Fibroblast of lung (primary cell): ENCODE measurements around the gene NFKBIL1. TPM values are rescaled to one million over a fixed set of nuclear protein-coding genes. Genes with fewer than 3 reads are reported as not detected.

ENCODE experiments used
- DNase-seq, 2 donors: peaks; one replicate each; pipeline versions ENCODE4 v3.0.0 to v3.0.0-alpha.2; 2010; ENCODE audit warnings: low read depth in 2 of 2
- H2AFZ ChIP-seq: 2 replicates; pipeline ENCODE4 v1.5.1; 2012; ENCODE audit warnings: low read length, control low read depth, inconsistent platforms
- H3K27ac ChIP-seq: 2 replicates; pipeline ENCODE4 v1.5.1; 2011; ENCODE audit warnings: low read length, control low read depth; ENCODE audit not compliant: insufficient read depth
- H3K27me3 ChIP-seq: 2 replicates; pipeline ENCODE4 v1.5.1; 2011; ENCODE audit warnings: mild to moderate bottlenecking, low read length; ENCODE audit not compliant: control insufficient read depth, insufficient read depth
- H3K36me3 ChIP-seq: 2 replicates; pipeline ENCODE4 v1.5.1; 2011; ENCODE audit warnings: low read length; ENCODE audit not compliant: control insufficient read depth, insufficient read depth
- H3K4me1 ChIP-seq: 2 replicates; pipeline ENCODE4 v1.5.1; 2011; ENCODE audit warnings: low read length; ENCODE audit not compliant: control insufficient read depth, insufficient read depth; ENCODE audit errors: extremely low read depth
- H3K4me2 ChIP-seq: 2 replicates; pipeline ENCODE4 v1.5.1; 2011; ENCODE audit warnings: low read length, control low read depth; ENCODE audit not compliant: insufficient read depth; ENCODE audit errors: extremely low read depth
- H3K4me3 ChIP-seq, 4 experiments: fragments of 200-600 bp in 1 of 4; sonication (generic) in 1 of 4; replicated peaks in 1 of 4; 2 replicates each; pipeline ENCODE4 v1.5.1; 2011 to 2016; ENCODE audit warnings: low read length in 4 of 4, low read depth in 3 of 4, mild to moderate bottlenecking in 3 of 4, control low read depth in 2 of 4, inconsistent platforms in 1 of 4, mixed read lengths in 1 of 4; ENCODE audit not compliant: insufficient read depth in 1 of 4; ENCODE audit errors: control extremely low read depth in 1 of 4
- H3K79me2 ChIP-seq: 2 replicates; pipeline ENCODE4 v1.5.1; 2012; ENCODE audit warnings: mild to moderate bottlenecking, low read length, inconsistent platforms; ENCODE audit not compliant: control insufficient read depth, insufficient read depth
- H3K9ac ChIP-seq: 2 replicates; pipeline ENCODE4 v1.5.1; 2011; ENCODE audit warnings: mild to moderate bottlenecking, low read length, control low read depth; ENCODE audit not compliant: insufficient read depth
- H3K9me3 ChIP-seq: 2 replicates; pipeline ENCODE4 v1.5.1; 2012; ENCODE audit warnings: low read depth, low read length; ENCODE audit not compliant: control insufficient read depth, insufficient read depth
- H4K20me1 ChIP-seq: 2 replicates; pipeline ENCODE4 v1.5.1; 2011; ENCODE audit warnings: low read length; ENCODE audit not compliant: control insufficient read depth, insufficient read depth; ENCODE audit errors: extremely low read depth
- CTCF ChIP-seq, 2 donors: IDR thresholded peaks in 1 of 2; conservative IDR thresholded peaks in 1 of 2; 1 replicate in 1 of 2; 2 replicates in 1 of 2; pipeline ENCODE4 v1.5.1; 2011 to 2012; ENCODE audit warnings: low read length in 2 of 2, control low read depth in 1 of 2, inconsistent platforms in 1 of 2, low read depth in 1 of 2, mild to moderate bottlenecking in 1 of 2
- EZH2 ChIP-seq: IDR thresholded peaks from 2 replicates; pipeline ENCODE4 v1.5.1; 2012; ENCODE audit warnings: low read length, control low read depth, mild to moderate bottlenecking; ENCODE audit errors: missing control alignments
- polyA plus RNA-seq, 2 donors: library from polyadenylated mRNA; depleted of rRNA in 1 of 2; stranded (reverse) in 1 of 2; unstranded in 1 of 2; fragments of >200 nt; gene quantifications; 2 replicates each; pipeline ENCODE4 v1.2.1, GENCODE V29; 2011 to 2012; ENCODE audit warnings: missing spikeins in 1 of 2
- total RNA-seq: library from RNA; depleted of rRNA; stranded (reverse); fragments of >200 nt; gene quantifications from 2 replicates; pipeline ENCODE4 v1.2.1, GENCODE V29; 2014

NFKBIL1 gene
- total and polyA plus RNA-seq, 2 donors (not counting 1 experiment from before 2014, with no cell fraction given): 5.1 to 44.3 TPM

DNA sequence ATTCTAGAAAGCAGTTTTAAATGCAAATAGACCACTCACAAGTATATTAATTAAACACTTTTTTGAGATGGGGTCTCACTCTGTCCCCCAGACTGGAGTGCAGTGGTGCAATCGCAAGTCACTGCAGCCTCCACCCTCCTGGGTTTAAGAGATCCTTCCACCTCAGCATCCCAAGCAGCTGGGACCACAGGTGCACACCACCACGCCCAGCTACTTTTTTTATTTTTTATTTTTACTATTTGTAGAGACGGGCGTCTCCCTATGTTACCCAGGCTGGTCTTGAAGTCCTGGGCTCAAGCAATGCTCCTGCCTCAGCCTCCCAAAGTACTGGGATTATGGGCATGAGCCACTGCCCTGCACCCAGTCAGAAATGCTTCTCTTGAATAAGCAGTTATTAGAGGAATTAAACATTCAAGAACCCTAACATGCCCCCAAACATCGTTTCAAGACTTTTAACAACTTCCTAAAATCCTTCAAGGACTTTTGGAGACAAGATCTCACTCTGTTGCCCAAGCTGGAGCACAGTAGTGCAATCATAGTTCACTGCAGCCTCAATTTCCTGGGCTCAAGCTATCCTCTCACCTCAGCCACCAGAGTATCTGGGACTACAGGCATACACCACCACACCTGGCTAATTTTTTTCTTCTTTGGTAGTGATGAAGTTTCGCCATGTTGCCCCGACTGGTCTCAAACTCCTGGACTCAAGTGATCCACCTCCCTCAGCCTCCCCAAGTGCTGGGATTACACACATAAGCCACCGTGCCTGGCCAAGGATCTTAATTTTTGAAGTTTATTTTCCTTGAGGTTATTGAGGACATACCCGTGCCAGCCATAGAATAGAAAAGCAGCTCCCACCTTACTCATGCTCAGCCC is 15.4 kb upstream of the NFKBIL1 start:
- Histone ChIP-seq H3K9ac (no peak overlapping the region), H3K79me2 (peaks cover 22% of the 10 kb centered on the region), H3K4me3 (no peak overlapping the region), H3K27ac (no peak overlapping the region), H3K9me3 (no peaks in the 10 kb centered on the region), H3K4me1 (peaks cover under 1% of the 10 kb centered on the region), H2AFZ (no peak overlapping the region), H3K27me3 (no peaks in the 10 kb centered on the region), H4K20me1 (no peaks in the 10 kb centered on the region), H3K4me2 (no peak overlapping the region), H3K36me3 (peaks cover 36% of the 10 kb centered on the region)
- no peak for TF ChIP-seq EZH2
- TF ChIP-seq CTCF (conservative IDR thresholded peaks at IDR 0.05 in 1 of 2, IDR thresholded peaks at IDR 0.05 in 1 of 2; ENCODE audit: low read depth in 1 of 2, low read length in 2 of 2): no peak
- no peak for DNase-seq

DNA sequence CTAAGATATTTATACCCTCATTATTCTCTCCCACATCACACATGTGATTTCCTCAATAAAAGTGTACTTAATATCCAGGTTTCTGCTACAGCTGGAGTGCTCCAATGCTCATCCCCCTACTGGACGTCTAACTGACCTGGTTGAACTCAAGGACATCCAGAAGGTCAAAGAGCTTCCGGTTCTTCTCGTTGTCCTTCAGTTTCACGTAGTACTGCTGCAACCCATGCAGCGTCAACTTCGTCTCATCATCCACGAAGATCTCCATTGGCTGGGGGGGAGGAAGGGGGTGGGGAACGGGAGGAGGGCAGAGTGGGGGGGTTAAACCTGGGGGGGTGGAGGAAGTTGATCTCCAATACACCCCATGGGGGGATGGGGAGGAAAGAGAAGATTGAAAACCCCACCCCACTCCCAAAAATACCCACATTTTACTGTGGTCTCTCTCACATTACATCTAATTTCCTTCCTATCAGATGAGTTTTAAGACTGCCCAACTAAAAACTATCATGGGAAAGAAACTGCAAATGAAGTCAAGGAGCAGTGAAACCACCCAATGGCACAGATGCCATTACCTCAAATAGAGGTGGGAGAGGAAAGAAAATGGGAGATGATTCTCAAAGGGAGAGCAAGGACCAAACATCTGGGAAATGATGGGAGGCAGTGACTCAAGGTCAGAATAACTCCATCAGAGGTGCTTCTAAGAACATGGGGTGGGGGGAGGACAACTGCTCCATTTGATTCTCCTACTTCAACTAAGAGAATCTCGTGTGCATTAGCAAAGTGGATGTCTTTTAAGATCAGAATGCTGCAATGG is 14.6 kb upstream of the NFKBIL1 start:
- Histone ChIP-seq H3K27ac (no peak overlapping the region), H3K27me3 (no peaks in the 10 kb centered on the region), H3K79me2 (peaks cover 29% of the 10 kb centered on the region), H3K36me3 (peaks cover 38% of the 10 kb centered on the region), H3K4me2 (no peak overlapping the region), H3K9me3 (no peaks in the 10 kb centered on the region), H3K4me3 (no peak overlapping the region), H2AFZ (no peak overlapping the region), H3K9ac (no peak overlapping the region), H4K20me1 (no peaks in the 10 kb centered on the region), H3K4me1 (no peaks in the 10 kb centered on the region)
- TF ChIP-seq CTCF (conservative IDR thresholded peaks at IDR 0.05 in 1 of 2, IDR thresholded peaks at IDR 0.05 in 1 of 2; ENCODE audit: low read depth in 1 of 2, low read length in 2 of 2): no peak
- TF ChIP-seq EZH2: no peak
- DNase-seq: no peak

GRCh38 chr6:31533455-31533841 is 14.0 kb upstream of the NFKBIL1 start:
- H3K36me3 ChIP-seq: peaks cover 43% of the 10 kb centered on the region
- no peak overlapping the region for H3K4me2 ChIP-seq
- H3K27ac ChIP-seq: no peak overlapping the region
- no peak overlapping the region for H3K9ac ChIP-seq
- no peaks in the 10 kb centered on the region for H3K27me3 ChIP-seq
- H4K20me1 ChIP-seq: no peaks in the 10 kb centered on the region
- TF ChIP-seq CTCF (conservative IDR thresholded peaks at IDR 0.05 in 1 of 2, IDR thresholded peaks at IDR 0.05 in 1 of 2; ENCODE audit: low read depth in 1 of 2, low read length in 2 of 2): no peak
- TF ChIP-seq EZH2: no peak
- H3K4me3 ChIP-seq: no peak overlapping the region
- H3K4me1 ChIP-seq: no peaks in the 10 kb centered on the region
- H2AFZ ChIP-seq: no peak overlapping the region
- H3K79me2 ChIP-seq: peaks cover 35% of the 10 kb centered on the region
- no peak for DNase-seq
- H3K9me3 ChIP-seq: no peaks in the 10 kb centered on the region
